H54 (cell line): ENCODE results near the gene CA5A.
"Not testable (repeated sequence)": the region's sequence is repeated elsewhere in the genome, so short reads cannot be mapped to it uniquely, and the experiment has no call there.

Experiments used
- DNase-seq: peaks from one replicate; pipeline ENCODE4 v3.0.0; 2011; ENCODE audit warnings: low spot score, mixed read lengths; ENCODE audit not compliant: insufficient read length
- FAIRE-seq: peaks from 3 replicates; lab custom pipeline; 2011; peaks lifted over from hg19 to GRCh38; lab: Jason Lieb, UNC
- POLR2A ChIP-seq: IDR thresholded peaks from 2 replicates; pipeline ENCODE4 v1.6.1; 2011; ENCODE audit warnings: low read depth, mild to moderate bottlenecking, low read length

CA5A gene

GRCh38 chr16:87948119-87948545, 11.8 kb upstream of the CA5A start:
- DNase-seq: no peak
- TF ChIP-seq POLR2A: no peak
- FAIRE-seq: no peak

- DNase-seq: no peak
- no peak for FAIRE-seq
- TF ChIP-seq POLR2A: no peak
Observed at GRCh38 chr16:87947356-87948118, 11.2 kb upstream of the CA5A start.

DNA sequence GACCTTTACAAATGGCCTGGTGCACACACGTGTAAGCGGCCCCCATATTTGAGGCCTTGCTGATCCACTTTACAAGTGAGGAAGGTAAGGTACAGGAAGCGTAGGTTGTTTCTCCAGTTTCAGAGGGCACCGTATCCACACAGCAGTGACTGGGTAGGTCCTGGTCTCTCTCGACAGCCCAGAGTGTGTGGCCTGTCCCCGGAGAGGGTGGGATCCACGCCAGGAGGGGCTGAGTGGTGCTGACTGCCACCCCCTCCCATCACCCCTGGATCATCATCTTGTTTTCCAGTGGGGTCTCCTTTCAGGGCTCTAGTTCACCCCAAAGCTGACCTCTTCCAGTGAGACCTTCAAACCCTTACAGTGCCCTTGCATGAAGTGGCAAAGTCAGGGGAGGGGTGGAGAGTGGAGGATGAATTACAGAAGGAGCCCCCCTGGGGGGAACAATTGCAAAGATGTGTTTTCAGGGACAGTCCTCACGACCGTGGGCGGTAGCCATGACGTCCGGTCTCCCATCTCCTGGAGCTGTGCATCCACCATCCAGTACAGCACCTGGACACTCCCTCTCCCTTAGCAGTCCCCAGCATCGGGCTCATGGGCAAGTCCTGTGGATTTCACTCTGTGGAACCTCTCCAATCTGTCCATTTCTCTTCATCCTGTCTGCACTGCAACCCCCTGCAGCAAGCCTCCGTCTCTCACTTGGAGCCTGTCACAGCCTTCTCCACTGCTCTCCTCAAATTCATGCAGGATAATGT, 10.4 kb upstream of the CA5A start:
- FAIRE-seq: no peak
- no peak for DNase-seq
- TF ChIP-seq POLR2A: no peak

DNA sequence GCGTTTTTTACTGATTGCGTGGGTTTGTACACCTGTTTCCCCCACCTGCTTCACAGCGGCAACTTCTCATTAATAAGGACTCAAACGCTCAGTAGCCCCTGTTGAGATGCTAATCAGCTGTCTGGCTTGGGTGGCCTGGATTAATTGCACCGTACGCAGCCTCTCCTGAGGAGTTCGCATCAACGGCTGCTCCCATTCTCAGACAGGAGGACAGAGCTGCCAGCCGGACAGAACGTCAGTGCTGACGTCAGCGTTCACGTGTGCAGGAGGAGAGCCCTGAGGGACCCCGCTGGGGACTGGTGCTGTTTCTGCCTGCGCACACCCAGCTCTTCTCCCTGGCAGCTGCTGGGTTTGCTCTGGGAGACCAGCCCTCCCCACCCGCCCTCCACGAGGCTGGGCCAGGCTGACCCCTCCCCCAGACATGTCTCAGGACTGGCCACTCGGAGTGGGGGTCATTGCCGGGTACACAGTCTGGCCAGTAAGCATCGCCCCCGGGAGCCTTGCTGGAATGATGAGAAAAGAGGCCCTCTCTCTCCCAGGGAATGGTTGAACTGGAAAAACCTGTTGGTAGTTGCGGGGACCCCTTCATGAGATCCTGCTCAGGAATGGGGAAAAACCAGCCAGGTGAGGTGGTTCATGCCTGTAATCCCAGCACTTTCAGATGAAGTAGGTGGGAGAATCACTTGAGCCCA, 9.2 kb upstream of the CA5A start:
- no peak for DNase-seq
- no peak for FAIRE-seq

GRCh38 chr16:87942680-87943079, 6.4 kb upstream of the CA5A start:
- DNase-seq (no peak), FAIRE-seq (no peak)
- no peak for TF ChIP-seq POLR2A

More for the DNA sequence above, 9.2 kb upstream of the CA5A start:
- TF ChIP-seq POLR2A: no peak

- DNase-seq (no peak), FAIRE-seq (no peak)
Observed at GRCh38 chr16:87939562-87940423, 3.5 kb upstream of the CA5A start.

GRCh38 chr16:87938412-87938949, 2.2 kb upstream of the CA5A start:
- TF ChIP-seq POLR2A: no peak
- no peak for DNase-seq
- FAIRE-seq: no peak

More at GRCh38 chr16:87939562-87940423, 3.5 kb upstream of the CA5A start:
- no peak for TF ChIP-seq POLR2A

GRCh38 chr16:87937231-87937542, 858 bp upstream of the CA5A start:
- not testable (repeated sequence) for DNase-seq, FAIRE-seq

DNA sequence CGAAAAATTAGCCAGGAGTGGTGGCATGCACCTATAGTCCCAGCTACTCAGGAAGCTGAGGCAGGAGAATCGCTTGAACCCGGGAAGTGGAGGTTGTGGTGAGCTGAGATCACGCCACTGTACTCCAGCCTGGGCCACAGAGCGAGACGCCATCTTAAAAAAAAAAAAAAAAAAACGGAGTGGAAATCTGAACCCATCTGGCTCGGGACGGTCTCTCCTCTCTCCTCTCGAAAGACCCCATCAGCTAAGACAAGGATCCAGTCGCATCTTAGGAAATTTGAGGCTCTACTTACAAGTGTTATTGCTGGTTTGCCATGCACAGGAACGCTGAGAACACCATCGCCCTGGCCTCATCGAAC, 334 bp downstream of the CA5A start:
- not testable (repeated sequence) for FAIRE-seq, DNase-seq

DNA sequence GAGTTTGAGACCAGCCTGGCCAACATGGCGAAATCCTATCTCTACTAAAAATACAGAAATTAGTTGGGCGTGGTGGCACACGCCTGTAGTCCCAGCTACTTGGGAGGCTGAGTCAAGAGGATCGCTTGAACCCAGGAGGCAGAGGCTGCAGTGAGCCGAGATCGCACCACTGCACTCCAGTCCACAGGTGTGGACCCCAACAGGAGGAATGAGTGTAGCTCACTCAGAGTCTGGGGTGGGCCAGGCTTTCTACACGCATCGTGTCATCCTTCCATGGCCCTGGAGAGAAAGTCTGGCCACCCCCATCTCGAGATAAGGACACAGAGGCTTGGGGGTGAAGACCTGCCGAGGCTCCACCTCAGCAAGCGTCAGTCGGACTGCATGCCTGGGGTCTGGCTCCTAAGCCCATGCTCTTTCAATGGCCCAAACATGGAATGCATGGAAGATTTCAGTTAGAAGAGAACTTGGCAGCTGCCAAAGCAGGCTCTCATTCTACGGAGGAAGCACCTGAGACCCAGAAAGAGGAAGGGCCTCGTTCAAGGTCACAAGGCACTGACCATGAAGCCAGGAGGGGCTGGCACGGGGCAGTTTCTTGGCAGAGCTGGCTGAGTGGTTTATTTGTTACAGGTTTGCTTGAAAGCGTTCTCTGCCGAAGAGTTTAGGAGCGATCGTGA, 1.4 kb downstream of the CA5A start:
- DNase-seq, FAIRE-seq: not testable (repeated sequence)

DNA sequence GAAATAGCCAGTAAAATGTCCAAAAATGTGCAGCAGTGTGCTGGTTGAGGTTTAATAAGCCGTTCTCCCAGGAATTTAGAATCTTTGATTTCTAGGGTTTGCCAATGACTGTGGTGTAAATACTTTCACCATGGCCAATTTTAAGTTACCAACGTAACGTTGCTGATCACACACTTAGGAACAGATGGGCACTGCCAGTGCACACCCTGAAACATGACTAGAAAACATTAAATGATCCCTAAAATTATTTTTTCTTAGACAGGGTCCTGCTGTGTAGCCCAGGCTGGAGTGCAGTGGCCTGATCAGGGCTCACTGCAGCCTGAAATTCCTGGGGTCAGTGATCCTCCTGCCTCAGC, 3.2 kb downstream of the CA5A start:
- no peak for DNase-seq
- TF ChIP-seq POLR2A: no peak
- FAIRE-seq: no peak

DNA sequence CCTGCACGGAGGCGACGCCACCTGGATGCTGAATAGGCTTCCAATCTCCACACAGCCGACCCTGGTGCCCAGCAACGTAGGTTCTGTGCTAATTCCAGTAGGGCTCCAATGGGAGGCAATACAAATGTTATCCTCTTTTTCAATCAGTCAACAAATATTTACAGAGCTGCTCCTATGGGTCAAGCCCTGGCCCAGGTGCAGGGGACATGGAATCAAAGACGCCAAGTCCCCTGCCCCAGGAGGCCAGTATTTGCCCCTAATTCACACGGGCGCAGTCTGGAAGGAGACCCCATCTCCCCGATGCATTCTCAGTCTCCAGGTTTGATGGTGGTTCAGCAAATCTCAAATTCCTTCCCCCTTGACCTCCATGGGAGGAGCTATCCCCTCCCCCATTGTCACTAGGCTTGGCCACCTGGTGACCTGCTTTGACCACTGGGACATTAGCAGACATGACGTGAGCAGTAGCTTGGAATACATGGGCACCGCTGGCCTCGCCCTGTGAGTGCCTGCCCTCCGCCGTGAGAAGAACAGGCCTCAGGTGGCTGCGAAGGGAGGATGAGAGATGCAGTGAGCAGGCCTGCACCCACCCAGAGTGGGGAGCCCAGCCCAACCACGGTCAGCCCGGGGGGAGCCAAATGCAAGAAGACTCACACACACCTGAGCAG, 3.7 kb downstream of the CA5A start:
- not testable (repeated sequence) for FAIRE-seq, DNase-seq

GRCh38 chr16:87931504-87931903, 4.8 kb downstream of the CA5A start:
- TF ChIP-seq POLR2A: no peak
- DNase-seq (no peak), FAIRE-seq (no peak)
